ENCODE data around the gene ADGRA1. TPM values are rescaled to one million over a fixed set of nuclear protein-coding genes. Genes with fewer than 3 reads are reported as not detected.

Gene ADGRA1
- total and polyA plus RNA-seq, 2 of the 13 experiments (the other 11 are each of a cell fraction or from before 2014, with no cell fraction given) = not detected

DNA sequence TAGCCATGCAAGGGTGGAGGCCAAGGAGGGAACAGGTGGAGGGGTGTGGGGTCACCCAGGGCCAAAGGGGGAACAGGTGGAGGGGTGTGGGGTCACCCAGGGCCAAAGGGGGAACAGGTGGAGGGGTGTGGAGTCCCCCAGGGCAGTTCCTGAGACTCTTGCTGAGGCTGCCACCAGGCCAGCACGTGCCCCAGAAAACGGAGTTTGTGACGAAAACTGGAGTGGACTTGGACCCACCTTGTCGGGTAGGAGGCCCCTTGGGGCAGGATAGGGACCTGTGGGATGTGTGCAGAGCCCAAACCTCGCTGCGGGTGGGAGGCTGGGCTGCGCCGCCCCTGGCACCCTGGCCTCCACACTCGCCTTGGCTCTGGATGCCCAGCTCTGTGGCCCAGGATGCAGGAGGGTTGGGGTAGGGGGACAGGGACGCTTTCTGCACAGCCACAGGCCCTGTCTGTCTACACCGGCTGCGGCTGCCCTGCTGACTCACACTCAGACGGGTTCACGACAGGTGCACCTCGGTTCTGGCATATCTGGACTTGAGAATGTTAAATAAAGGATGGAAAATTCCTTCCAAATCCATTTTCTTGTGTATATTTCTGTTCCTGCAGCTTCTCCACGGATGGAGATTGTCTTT, 562 bp upstream of the ADGRA1 start:
- no TSS peak for BruUV-seq (replicated peaks)
- no peaks in the 10 kb centered on the region for H3K79me2 ChIP-seq (ENCODE audit: insufficient read depth, low read length)
- FAIRE-seq (no peak), ATAC-seq (no peak), DNase-seq (ENCODE audit: low spot score) (no peak)
- peak overlapping the region in 1 of 3 experiments; percentile 46; a peak in 1 of 6 replicates for H3K4me3 ChIP-seq (replicated peaks in 1 of 3; ENCODE audit: insufficient read depth in 1 of 3, low read depth in 2 of 3, low read length in 3 of 3)
- CTCF ChIA-PET (ENCODE audit: low intra/inter-chr PET ratio, low total read pairs) = no interaction called here
- no peak overlapping the region for H2AFZ ChIP-seq (ENCODE audit: low read length)
- TF ChIP-seq ZNF800 (CRISPR knock-in tag; IDR thresholded peaks at IDR 0.05) (0 out of 2 replicates have a peak, but pooled peaks have one; percentile 37), ZBTB25 (CRISPR knock-in tag; IDR thresholded peaks at IDR 0.05) (no peak)
- H3K4me1 ChIP-seq (ENCODE audit: insufficient read depth, low read length) = peaks cover 8% of the 10 kb centered on the region; the same call in 1 of the 2 replicates
- no peak overlapping the region for H3K27ac ChIP-seq (ENCODE audit: extremely low read length, insufficient read depth, low read length)
- in situ Hi-C loops (cut with HindIII; ENCODE audit: extremely low pct_ligation_motif_present, low pct_unique_long_range_greater_than_20kb) = no loop called here
- H3K27me3 ChIP-seq (ENCODE audit: control insufficient read depth in 1 of 2, insufficient read depth in 2 of 2, low read length in 2 of 2) = peaks cover 24 to 90% of the 10 kb centered on the region in 2 experiments
- WGBS (ENCODE audit: low lambda C conversion rate) = 4% methylated on average over 7 of the region's 16 CpGs
- peaks cover 6% of the 10 kb centered on the region; the same call in 1 of the 2 replicates for H4K20me1 ChIP-seq (ENCODE audit: insufficient read depth, low read length)
- H3K4me2 ChIP-seq (ENCODE audit: low read depth, low read length) = no peak overlapping the region; the same call in 1 of the 2 replicates
- POLR2A ChIA-PET = no interaction called here
- H3K36me3 ChIP-seq (replicated peaks in 1 of 2; ENCODE audit: control insufficient read depth in 1 of 2, insufficient read depth in 2 of 2, low read length in 2 of 2) = no peaks in the 10 kb centered on the region
- intact Hi-C loops (cut with micrococcal nuclease; ENCODE audit: unreplicated experiment) = no loop called here
- H3K9me3 ChIP-seq (ENCODE audit: low read length) = no peaks in the 10 kb centered on the region
- H3K9ac ChIP-seq (ENCODE audit: insufficient read depth, low read depth, low read length) = no peak overlapping the region

Data from HepG2 (cell line).